Measurements from ENCODE around the gene EXOC3L4. TPM values are rescaled to one million over a fixed set of nuclear protein-coding genes. Genes with fewer than 3 reads are reported as not detected.

The EXOC3L4 gene
- total RNA-seq, 2 experiments from 2014 or later = not detected

- TF ChIP-seq CTCF (conservative IDR thresholded peaks at IDR 0.05; ENCODE audit: low read length) (peak; percentile 92), EZH2phosphoT487 (IDR thresholded peaks at IDR 0.05; ENCODE audit: borderline replicate concordance, low read depth, low read length) (no peak)
- peak overlapping the region; percentile 50; the same call in 1 of the 2 replicates for H2AFZ ChIP-seq (ENCODE audit: low read length)
- intact Hi-C loops (cut with micrococcal nuclease; ENCODE audit: unreplicated experiment) = loop anchor here (1.0 kb wide), 4 partner anchors 27 to 187 kb away; no protein-coding TSS in a partner anchor
- DNase-seq (ENCODE audit: low spot score) = peak; percentile 66
- H3K79me2 ChIP-seq (ENCODE audit: insufficient read depth, low read depth, low read length) = no peaks in the 10 kb centered on the region
- H4K20me1 ChIP-seq (ENCODE audit: insufficient read depth, low read length) = no peaks in the 10 kb centered on the region
- H3K4me3 ChIP-seq (ENCODE audit: low read depth, low read length, poor library complexity, severe bottlenecking) = peak overlapping the region; percentile 13
- H3K27ac ChIP-seq (ENCODE audit: low read depth, low read length, poor library complexity, severe bottlenecking) = peak overlapping the region; percentile 62
- ChIA-PET POLR2A (interaction anchor here (0.5 to 1.1 kb wide), 3 partner anchors 9 to 35 kb away, joined by 3 to 9 read pairs (median 5); no protein-coding TSS in a partner anchor), CTCF (ENCODE audit: unreplicated experiment) (interaction anchor here (0.6 to 2.5 kb wide), 11 partner anchors 9 to 190 kb away, joined by 3 to 24 read pairs (median 4); no protein-coding TSS in a partner anchor)
- peak overlapping the region; percentile 60 for H3K4me2 ChIP-seq (ENCODE audit: low read length)
- BruUV-seq (replicated peaks) = no TSS peak
- H3K4me1 ChIP-seq (ENCODE audit: insufficient read depth, low read length, poor library complexity, severe bottlenecking) = peaks cover 34% of the 10 kb centered on the region
- no peaks in the 10 kb centered on the region for H3K9me2 ChIP-seq (ENCODE audit: insufficient read depth, low read length)
- no peaks in the 10 kb centered on the region for H3K9me3 ChIP-seq (ENCODE audit: low read length)
- no peaks in the 10 kb centered on the region for H3K36me3 ChIP-seq (ENCODE audit: insufficient read depth, low read length)
These were observed 10.3 kb downstream of the EXOC3L4 start for GRCh38 chr14:103104654-103105452.

- Histone ChIP-seq H3K36me3 (ENCODE audit: insufficient read depth, low read length) (no peaks in the 10 kb centered on the region), H3K4me1 (ENCODE audit: insufficient read depth, low read length, poor library complexity, severe bottlenecking) (peaks cover 26% of the 10 kb centered on the region), H3K27ac (ENCODE audit: low read depth, low read length, poor library complexity, severe bottlenecking) (peak overlapping the region; percentile 62), H2AFZ (ENCODE audit: low read length) (peak overlapping the region; percentile 50; the same call in 1 of the 2 replicates), H3K9me2 (ENCODE audit: insufficient read depth, low read length) (no peaks in the 10 kb centered on the region), H3K4me2 (ENCODE audit: low read length) (peak overlapping the region; percentile 60), H4K20me1 (ENCODE audit: insufficient read depth, low read length) (no peaks in the 10 kb centered on the region), H3K79me2 (ENCODE audit: insufficient read depth, low read depth, low read length) (no peaks in the 10 kb centered on the region), H3K4me3 (ENCODE audit: low read depth, low read length, poor library complexity, severe bottlenecking) (peak overlapping the region; percentile 13), H3K9me3 (ENCODE audit: low read length) (no peaks in the 10 kb centered on the region)
- peak; percentile 88 for DNase-seq (ENCODE audit: low spot score)
- POLR2A ChIA-PET = interaction anchor here (0.9 to 1.1 kb wide), 2 partner anchors 10 to 35 kb away, joined by 3 to 9 read pairs; no protein-coding TSS in a partner anchor
- intact Hi-C loops (cut with micrococcal nuclease; ENCODE audit: unreplicated experiment) = loop anchor here (1.0 kb wide), 4 partner anchors 27 to 187 kb away; no protein-coding TSS in a partner anchor
- TF ChIP-seq EZH2phosphoT487 (IDR thresholded peaks at IDR 0.05; ENCODE audit: borderline replicate concordance, low read depth, low read length) (no peak), CTCF (conservative IDR thresholded peaks at IDR 0.05; ENCODE audit: low read length) (peak; percentile 72)
- BruUV-seq (replicated peaks) = no TSS peak
- CTCF ChIA-PET (ENCODE audit: unreplicated experiment) = interaction anchor here (0.6 to 2.5 kb wide), 9 partner anchors 10 to 189 kb away, joined by 3 to 24 read pairs (median 4); no protein-coding TSS in a partner anchor
These were observed 11.1 kb downstream of the EXOC3L4 start for GRCh38 chr14:103105580-103106150.

All from OCI-LY7 (cell line).